IMR-90 (cell line): ENCODE data around the gene PFKP.

Source experiments
- CTCF ChIP-seq: conservative IDR thresholded peaks from 2 replicates; pipeline ENCODE4 v1.5.1; 2012; ENCODE audit warnings: mild to moderate bottlenecking, low read depth, low read length, improper control_type of control experiment
- POLR2A ChIP-seq: IDR thresholded peaks from 2 replicates; pipeline ENCODE4 v1.6.1; 2012; ENCODE audit warnings: mild to moderate bottlenecking, low read depth, low read length
- RFX5 ChIP-seq: IDR thresholded peaks from 2 replicates; pipeline ENCODE4 v1.8.0; 2012; ENCODE audit warnings: low read depth, mild to moderate bottlenecking, low read length, moderate library complexity
- SMC3 ChIP-seq: fragments of 150-350 bp; IDR thresholded peaks from 2 replicates; pipeline ENCODE4 v1.6.1; 2016; ENCODE audit warnings: low read depth, mild to moderate bottlenecking, antibody characterized with exemption, low read length, moderate library complexity

- TF ChIP-seq CTCF (no peak), RFX5 (no peak), SMC3 (no peak), POLR2A (no peak)
Observed at GRCh38 chr10:3023892-3024291, 43.5 kb upstream of the PFKP start.
